Dermis blood vessel endothelial cell (primary cell): ENCODE measurements around the gene NAA11. TPM values are rescaled to one million over a fixed set of nuclear protein-coding genes. Genes with fewer than 3 reads are reported as not detected.
"Not testable (repeated sequence)": the region's sequence is repeated elsewhere in the genome, so short reads cannot be mapped to it uniquely, and the experiment has no call there.

Source experiments
- DNase-seq: peaks from one replicate; pipeline ENCODE4 v3.0.0; 2010
- total RNA-seq: library from RNA; depleted of rRNA; stranded (reverse); fragments of >200 nt; gene quantifications from 2 replicates; pipeline ENCODE4 v1.2.3, GENCODE V29; 2014

Gene NAA11
- total RNA-seq, 1 donor from 2014 or later: not detected

- DNase-seq: no peak
These were observed 17.7 kb downstream of the NAA11 start for GRCh38 chr4:79308137-79308536.

DNA sequence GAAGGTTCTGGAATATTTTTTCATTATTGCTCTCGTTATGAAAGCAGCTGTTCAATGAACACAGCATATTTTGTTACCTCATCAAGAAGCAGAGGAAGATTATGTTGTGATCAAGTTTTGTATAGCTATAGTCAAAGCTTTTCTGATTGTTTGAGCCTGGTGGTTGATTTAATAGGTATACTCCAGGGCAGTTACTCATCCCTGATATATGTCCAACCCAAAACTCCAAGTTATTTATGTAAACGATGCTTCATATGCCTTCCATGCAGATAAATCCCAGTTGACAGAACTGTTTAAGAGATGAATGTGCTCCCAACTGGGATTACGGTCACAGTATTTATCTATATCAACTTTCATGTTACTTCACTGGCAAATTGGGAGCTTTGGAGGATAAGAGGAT, 19.1 kb downstream of the NAA11 start:
- no peak for DNase-seq

DNA sequence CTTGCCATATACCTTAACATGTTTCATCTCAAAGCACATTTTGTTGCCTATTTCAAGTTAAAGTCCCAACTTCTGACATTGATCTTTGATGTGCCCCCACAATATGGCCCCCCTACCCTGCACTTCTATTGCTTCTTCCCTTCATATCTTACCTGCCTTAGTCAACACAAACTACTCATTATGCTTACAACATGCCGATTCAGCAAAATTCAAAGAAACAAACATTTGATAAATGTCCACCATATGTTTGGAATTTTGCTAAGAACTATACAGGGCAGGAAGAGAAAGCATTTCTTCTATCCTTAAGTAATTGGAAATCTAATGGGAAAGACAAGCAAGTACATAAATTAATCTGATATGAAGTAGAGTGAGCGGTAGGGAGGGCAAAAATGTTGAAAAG, 25.6 kb downstream of the NAA11 start:
- DNase-seq: no peak

DNA sequence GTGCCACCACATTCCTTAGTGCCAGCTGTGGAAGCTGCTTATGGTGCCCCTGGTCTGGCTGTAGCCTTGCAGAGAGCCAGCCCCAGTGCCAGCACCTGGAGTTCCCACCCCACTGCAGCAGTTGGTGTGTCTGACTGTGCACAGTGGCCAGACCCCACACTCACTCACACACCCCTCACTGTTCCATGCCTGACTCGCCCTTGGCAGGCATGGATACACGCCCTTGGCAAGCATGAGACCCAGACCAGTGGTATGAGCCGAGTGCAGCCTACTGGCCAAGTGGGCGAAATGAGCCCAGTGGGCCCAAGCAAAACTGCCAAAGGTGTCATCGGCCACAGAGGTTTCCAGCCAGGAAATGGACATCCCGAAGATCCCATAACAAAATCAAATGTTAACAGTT, 27.4 kb downstream of the NAA11 start:
- no peak for DNase-seq

GRCh38 chr4:79298027-79298426, 27.8 kb downstream of the NAA11 start:
- no peak for DNase-seq

- no peak for DNase-seq
These were observed 28.4 kb downstream of the NAA11 start for GRCh38 chr4:79297479-79297878.

DNA sequence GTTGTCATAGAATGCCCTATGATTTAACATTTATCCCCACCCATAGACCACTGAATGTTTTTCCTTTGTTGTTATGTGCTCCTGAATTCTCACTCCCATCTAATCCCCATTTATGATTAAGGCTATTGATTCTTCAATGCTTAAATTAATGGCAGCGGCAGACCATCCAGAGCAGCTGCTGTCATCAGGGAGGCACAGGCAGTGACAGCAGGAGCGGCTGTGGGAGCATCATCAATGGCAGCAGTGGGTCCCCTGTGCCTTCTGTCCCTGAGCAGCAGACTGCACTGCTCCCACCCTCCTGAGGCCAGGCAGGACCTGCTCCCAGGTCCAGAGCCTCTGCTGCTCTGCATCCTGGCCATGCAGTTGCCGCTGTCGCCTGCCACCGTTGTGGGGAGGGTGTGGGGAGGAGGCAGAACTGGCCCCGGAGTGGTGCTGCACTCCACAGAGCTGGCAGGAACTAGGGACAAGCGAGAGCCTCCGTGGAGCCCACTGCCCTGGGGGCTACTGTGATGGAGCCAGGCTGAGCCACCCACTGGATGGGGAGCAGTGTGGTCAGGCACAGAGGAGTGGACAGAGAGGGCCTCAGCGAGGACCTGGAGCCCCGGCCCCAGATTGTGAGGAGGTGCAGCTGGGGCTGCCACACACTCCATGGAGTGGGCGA, 29.0 kb downstream of the NAA11 start:
- no peak for DNase-seq

- no peak for DNase-seq
These were observed 30.8 kb downstream of the NAA11 start for GRCh38 chr4:79295086-79295485.

DNA sequence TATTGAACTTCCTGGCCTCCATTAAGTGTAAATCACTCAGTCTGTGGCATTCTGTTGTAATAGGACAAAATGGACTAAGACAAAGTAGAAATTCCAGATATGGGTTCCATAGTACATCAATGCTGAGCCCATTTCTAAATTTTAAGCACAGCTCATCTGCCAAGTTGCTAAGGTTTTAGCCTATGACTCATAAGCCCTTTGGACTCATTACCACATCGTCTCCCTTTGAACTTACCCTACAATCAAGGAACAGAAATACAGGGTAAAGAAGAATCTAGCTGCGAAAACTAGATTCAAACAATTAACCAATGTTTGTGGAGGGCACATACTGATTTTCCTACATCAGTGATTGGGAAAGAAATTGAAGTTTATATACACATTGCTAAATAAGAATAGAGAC, 31.8 kb downstream of the NAA11 start:
- DNase-seq: no peak

GRCh38 chr4:79292008-79292407, 33.9 kb downstream of the NAA11 start:
- DNase-seq: no peak

- DNase-seq: no peak
These were observed 35.5 kb downstream of the NAA11 start for GRCh38 chr4:79290376-79290775.

- DNase-seq: no peak
These were observed 37.7 kb downstream of the NAA11 start for GRCh38 chr4:79288185-79288584.

GRCh38 chr4:79287718-79288117, 38.1 kb downstream of the NAA11 start:
- no peak for DNase-seq

GRCh38 chr4:79287076-79287475, 38.8 kb downstream of the NAA11 start:
- no peak for DNase-seq

DNA sequence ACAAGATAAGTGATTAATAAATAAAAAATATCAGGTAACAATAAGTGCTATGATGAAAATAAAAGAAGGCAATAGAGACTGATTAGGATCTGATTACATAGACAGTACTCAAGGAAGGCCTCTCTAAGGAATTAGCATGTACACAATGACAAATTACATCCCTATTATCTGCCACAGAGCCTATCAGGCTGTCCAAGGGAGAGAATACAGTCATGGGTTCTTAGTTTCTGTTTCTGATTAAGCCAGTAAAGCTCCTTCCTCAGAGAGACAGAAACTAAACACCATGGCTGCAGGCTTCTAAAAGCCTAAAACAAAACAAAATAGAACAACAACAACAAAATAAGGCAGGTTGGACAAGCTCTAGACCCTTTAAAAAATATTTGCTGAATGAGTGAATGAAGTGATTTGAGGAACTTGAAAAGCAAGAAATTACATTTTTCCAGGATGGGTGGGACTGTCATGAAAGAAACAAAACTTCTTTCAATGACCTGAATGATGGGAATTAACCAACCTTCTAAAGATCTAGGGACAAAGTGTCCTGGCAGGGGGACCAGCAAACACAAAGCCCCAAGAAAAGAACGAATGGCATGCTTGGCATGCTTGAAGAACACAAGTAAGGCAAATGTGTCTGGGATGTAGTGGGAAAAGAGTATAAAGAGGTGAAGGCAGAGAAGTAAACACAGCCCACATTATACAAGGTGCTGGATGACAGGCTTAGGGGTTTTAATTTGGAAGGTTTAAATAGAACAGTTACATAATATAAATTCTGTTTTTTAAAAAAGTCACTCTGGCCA, 44.1 kb downstream of the NAA11 start:
- DNase-seq: no peak

GRCh38 chr4:79277467-79277866, 48.4 kb downstream of the NAA11 start:
- DNase-seq: not testable (repeated sequence)

- DNase-seq: no peak
These were observed 51.9 kb downstream of the NAA11 start for GRCh38 chr4:79273915-79274314.

- DNase-seq: no peak
These were observed 53.1 kb downstream of the NAA11 start for GRCh38 chr4:79272761-79273160.

- DNase-seq: no peak
These were observed 53.7 kb downstream of the NAA11 start for GRCh38 chr4:79272126-79272525.

DNA sequence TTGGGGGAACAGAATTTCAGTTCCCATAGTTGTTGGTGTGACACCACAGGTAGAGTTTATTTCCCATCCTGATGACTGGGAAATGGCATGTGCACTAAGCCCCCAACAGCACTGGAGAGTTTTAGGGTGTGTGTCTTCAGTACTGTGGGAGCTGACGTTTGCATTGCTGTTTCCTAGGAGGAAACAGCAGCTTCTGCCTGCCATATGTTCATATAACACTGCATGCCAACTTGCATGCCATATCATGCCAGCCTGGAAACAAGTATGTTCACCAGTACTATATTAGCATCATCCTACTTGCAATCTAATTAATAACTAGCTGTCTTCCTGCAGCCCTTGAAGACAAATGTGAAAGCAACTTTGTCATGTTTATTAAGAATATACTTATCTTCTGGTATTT, 58.2 kb downstream of the NAA11 start:
- DNase-seq: no peak
